Measurements from ENCODE around the gene PDZD8.
"Not testable (repeated sequence)": the region's sequence is repeated elsewhere in the genome, so short reads cannot be mapped to it uniquely, and the experiment has no call there.

Gene PDZD8

DNA sequence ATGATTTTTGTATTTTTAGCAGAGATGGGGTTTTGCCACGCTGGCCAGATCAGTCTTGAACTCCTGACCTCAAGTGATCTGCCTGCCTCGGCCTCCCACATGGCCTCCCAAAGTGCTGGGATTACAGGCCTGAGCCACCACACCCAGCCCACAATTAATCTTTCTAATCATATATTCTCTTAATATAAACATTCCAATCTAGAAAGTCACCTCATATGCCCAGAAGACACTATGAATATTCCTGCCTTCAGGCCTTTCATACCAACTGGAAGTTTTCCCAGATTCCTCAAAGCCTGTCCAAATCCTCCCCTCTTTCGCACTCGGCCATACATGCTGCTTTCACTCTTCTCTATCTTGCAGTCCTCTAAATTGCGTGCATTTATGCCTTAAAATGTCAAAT lies 32.6 kb downstream of the PDZD8 start:
- no peak for DNase-seq

DNA sequence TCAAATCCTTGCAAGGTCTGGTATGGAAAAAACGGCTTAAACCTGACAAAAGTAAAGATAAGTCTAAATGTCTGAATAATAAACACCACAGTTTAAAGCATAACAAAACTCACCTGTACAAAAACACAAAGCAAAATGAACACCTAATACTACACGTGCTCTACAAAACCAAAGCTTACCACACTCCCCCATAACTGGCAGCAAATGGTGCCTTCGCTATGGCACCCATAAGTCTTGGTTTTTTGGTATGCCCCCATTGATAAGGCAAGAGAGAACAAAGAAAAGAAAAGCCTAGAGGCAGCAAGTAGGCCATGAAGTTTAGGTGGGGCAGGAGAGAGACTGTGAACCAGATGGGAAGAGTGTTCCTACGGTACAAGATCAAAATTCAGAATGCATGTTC lies 34.2 kb downstream of the PDZD8 start:
- no peak for DNase-seq

- DNase-seq, result no peak
Measured at GRCh38 chr10:117339979-117340378, 35.3 kb downstream of the PDZD8 start.

DNA sequence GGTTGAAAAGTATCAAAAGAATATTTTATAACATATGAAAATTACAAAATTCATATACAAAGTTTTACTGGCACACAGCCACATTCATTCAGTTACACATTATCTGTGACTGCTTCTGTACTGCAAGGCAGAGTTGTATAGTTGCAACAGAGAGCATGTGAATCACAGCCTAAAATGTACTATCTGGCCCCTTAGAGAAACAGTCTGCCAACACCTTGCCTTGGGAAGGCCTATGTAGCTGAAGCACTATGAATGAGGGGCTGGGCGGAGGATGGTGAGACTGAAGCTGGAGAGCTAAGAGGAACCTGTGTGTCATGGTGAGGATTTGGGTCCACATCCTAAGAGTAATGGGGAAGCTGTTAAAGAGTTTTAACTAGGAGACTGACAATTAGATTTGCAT lies 35.7 kb downstream of the PDZD8 start:
- no peak for DNase-seq

DNA sequence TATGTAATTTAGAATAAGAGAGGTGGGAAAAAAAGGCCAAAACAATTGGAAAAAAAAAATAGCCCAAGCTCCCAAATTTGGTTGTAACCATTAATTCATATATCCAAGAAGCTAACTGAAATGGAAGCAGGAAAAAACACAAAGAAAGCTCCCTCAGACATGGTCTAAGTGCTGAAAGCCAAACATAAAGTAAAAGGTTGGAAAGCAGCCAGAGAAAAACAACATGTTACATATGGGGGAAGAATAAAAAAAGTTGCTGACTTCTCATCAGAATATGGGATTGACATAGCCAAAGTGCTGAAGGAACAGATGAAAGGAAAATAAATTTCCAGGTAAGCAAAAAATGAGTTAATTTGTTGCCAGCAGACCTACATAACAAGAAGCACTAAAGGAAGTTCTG lies 40.3 kb downstream of the PDZD8 start:
- DNase-seq, result no peak

GRCh38 chr10:117334066-117334465 lies 41.2 kb downstream of the PDZD8 start:
- no peak for DNase-seq

DNA sequence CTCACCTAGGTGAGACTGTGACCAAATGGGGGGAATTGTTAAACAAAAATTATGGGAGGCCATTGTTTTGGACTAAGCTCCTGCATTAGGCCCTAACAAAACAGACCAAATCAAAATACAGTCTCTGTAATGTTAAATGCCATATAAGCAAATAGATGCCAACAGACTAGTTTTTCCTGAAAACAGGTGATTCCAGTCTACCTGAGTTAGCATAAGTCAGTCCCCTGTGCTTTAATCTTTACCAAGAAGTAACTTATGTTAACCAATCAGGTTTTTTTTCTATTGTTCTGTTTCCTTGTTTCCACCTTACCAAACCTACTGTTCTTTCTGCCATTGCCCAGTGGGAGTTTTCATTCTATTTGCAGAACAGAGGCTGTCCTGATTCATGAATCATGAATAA lies 48.0 kb downstream of the PDZD8 start:
- no peak for DNase-seq

DNA sequence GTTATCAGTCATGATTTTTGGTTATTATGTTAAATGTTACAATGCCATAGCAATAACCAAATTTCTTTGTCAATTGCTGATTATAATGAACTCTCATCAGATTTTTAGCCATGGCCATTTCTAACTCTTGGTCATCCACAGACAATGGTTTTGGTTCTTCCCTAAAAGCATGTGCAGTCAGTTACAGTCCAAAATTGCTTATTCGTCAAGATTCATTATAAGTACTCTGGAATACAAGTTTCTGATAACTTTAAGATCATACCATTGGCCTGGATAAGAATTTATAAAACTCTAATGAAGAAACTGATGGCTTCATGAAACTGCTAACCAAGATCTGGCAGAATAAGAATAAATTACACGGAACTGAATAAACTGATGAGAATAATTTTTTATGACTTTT lies 50.9 kb downstream of the PDZD8 start:
- DNase-seq, result no peak

DNA sequence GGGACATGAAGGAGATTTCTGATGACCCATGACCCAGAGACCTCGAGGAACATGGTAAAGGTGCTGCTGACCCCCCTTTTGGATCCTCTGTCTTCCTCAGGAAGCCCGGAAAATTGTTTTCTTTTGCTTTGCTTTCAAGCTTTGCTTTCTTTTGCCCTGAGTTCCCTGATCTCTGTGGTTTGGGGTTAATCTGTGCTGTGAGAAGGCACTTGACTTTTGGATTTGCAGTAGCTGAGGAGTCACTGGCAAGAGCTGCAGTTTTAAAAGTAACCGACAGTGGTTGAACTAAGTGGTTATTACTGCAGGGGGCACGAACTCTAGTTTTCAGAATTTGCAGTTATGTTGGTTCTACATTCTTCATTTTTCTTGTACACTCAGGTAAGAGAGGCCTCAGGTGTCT lies 53.0 kb downstream of the PDZD8 start:
- no peak for DNase-seq

- no peak for DNase-seq
Measured at GRCh38 chr10:117320050-117320665, 55.1 kb downstream of the PDZD8 start.

- DNase-seq, result no peak
Measured at GRCh38 chr10:117318909-117319308, 56.3 kb downstream of the PDZD8 start.

- DNase-seq, result no peak
Measured at GRCh38 chr10:117316701-117317100, 58.5 kb downstream of the PDZD8 start.

DNA sequence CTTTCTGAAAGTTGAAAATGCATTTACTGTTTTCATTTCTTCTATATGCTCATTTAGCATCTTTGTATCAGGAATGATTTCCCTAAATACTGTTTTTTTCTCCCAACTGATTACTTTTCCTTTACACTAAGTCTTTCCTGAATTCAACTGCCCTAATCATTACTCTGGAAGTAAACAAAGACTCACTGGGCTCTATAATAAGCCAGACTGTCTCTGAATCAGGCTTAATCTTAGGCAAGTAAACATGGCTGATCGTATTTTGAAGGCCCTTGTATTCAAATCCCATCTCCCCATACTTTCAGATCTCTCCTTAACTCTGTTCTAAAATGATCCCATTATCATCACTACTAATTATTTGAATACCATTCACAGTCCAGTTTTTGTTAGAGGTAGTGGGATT lies 61.6 kb downstream of the PDZD8 start:
- DNase-seq, result no peak

DNA sequence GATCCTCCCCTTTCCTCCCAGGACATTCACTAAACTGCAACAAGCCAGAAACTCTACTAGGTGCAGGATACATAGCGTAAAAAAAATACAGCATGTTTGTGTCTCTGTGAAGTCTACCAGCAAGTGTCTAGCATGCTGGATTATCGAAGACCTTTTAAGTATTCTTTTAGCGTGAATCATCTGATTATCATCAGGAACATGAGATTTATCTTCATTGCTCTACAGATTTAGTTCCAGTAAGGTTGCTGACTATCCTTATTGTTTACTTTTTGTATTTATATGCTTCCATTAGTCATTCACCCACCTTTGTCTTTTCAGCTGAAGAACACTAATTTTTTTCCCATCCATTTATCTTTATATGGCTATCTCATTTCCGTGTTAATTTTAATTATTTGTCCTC lies 62.8 kb downstream of the PDZD8 start:
- no peak for DNase-seq

DNA sequence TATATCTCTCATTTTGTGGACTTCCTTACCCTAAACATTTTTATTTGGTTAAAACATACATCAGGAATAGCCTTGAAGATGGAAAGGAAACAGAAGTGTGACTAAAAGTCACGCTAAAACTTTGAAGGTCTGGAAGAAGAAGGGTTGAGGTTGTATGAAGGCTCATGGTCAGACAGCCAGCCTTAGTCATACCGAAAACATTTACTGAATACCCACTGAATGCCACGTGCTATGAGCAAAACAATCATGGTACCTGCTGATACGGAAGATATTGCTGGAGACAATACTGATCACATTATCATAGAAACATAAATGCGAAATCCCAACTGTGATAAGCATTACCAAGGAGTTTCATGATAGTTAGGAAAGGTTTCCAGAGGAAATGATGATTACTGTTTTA lies 64.0 kb downstream of the PDZD8 start:
- no peak for DNase-seq

DNA sequence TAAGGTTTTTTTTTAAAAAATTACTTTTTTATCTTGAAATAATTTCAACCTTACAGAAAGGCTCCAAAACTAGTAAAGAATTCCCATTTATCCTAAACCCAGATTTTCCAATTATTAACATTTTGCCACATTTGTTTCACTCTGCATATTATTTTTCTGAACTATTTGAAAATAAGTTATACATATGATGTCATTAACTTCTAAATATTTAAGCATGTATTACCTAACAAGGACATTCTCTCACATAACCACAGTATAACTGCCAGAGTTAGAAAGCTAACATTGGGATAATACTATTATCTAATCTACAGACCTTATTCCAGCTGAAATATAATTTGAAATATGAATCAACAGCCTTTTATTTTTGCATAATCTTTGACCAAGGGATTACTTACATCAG lies 68.6 kb downstream of the PDZD8 start:
- no peak for DNase-seq

- DNase-seq, result not testable (repeated sequence)
Measured at GRCh38 chr10:117303451-117303850, 71.8 kb downstream of the PDZD8 start.

GRCh38 chr10:117300671-117301070 lies 74.6 kb downstream of the PDZD8 start:
- no peak for DNase-seq

DNA sequence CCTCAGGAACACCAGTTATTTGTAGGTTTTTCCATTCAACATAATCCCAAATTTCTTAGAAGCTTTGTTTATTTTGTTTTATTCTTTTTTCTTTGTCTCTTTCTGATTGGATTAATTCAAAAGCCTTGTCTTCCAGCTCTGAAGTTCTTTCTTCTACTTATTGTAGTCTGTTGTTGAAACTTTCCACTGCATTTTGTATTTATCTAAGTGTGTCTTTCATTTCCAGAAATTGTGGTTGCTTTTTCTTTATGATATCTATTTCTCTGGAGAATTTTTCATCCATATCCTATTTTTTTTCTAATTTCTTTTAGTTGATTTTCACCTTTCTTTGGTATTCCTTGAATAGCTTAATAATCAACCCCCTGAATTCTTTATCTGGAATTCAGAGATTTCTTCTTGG lies 75.8 kb downstream of the PDZD8 start:
- DNase-seq, result no peak

DNA sequence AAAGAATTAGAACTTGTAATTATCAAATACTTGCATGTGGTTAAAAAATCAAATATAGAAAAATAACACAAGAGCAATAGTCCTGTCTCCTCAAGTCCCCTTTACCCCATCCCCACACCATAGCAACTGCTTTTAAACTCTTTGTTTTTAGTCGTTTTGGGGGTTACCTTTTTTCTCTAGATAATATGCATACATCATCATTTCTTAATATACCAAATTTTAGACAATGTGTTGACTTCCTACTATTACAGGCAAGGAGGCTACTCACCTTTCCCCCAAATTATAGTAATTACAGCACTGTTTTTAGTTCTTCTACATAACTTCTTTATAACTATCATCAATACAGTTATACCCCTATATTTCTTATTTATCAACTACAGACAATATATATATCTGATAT lies 77.0 kb downstream of the PDZD8 start:
- no peak for DNase-seq

GRCh38 chr10:117294735-117295134 lies 80.5 kb downstream of the PDZD8 start:
- no peak for DNase-seq

DNA sequence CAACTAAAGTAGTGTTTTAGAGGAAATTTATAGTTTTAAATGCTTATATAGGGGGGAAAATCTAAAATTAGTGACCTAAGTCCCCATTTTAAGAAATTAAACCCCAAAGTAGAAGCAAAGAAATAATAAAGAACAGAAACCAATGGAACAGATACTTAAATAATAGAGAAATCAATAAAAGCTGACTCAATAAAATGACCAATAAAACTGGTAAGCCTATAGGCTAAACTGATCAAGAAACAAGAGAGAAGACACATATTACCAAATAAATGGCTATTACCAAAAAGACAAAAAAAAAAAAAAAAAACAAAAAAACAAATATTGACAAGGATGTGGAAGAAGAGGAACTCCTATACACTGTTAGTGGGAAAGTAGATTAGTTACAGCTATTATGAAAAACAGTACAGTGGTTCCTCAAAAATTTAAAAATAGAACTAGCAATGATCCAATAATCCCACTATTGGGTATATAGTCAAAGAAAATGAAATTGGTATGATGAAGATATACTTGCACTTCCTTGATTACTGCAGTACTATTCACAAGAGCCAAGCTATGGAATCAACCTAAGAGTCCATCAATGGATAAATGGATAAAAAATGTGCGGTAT lies 81.1 kb downstream of the PDZD8 start:
- no peak for DNase-seq

GRCh38 chr10:117290872-117291271 lies 84.4 kb downstream of the PDZD8 start:
- DNase-seq, result not testable (repeated sequence)

DNA sequence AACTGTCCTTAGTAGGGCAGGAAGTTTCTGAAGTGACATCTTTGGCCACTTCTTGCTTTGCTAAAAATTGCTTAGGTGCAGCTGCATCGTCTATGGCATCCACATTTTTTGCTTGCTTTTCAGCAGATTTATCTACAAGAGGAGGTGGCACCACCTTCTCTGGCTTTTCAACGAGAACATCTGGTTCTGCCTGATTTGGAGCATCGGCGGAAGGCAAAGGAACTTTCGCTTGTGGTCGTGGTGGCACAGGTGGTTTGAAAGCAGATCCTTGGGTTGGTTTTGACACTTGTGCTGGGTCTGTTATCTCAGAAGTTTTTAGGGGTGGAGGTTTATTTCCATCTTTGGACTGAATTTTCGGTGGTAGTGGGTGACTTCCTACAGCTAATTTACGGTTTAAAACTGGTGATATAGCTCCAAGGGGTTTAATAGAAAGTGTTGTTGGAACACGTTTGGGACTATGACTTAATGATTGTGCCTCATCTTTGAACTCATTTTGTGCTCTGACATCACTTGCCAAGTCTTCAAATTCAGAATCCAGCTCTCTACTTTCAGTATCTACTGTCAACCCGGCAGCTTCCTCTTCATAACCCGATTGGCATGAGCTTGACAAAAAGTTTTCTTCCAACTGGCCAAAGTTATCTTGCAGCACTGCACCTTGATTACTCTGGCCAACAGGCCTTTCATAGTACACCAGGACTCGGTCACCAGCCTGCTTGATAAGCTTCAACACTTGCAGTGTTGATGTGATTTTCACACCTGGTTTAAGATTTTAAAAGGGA lies 90.3 kb downstream of the PDZD8 start:
- DNase-seq, result no peak

- DNase-seq, result no peak
Measured at GRCh38 chr10:117277675-117278074, 97.6 kb downstream of the PDZD8 start.
